Measurements from ENCODE around the gene GRIA1.

The GRIA1 gene

GRCh38 chr5:153610009-153610408, 119.5 kb downstream of the GRIA1 start:
- Histone ChIP-seq H2AFZ (ENCODE audit: low read depth, low read length) (no peak overlapping the region), H3K9me3 (ENCODE audit: low read length) (no peaks in the 10 kb centered on the region), H3K4me1 (ENCODE audit: insufficient read depth, low read length) (peaks cover 6% of the 10 kb centered on the region), H3K36me3 (ENCODE audit: insufficient read depth, low read length) (no peaks in the 10 kb centered on the region), H3K4me3 (ENCODE audit: low read length) (no peak overlapping the region), H3K27me3 (ENCODE audit: insufficient read depth, low read length) (no peaks in the 10 kb centered on the region)

GRCh38 chr5:153610811-153611210, 120.3 kb downstream of the GRIA1 start:
- Histone ChIP-seq H3K9me3 (ENCODE audit: low read length) (no peaks in the 10 kb centered on the region), H3K36me3 (ENCODE audit: insufficient read depth, low read length) (no peaks in the 10 kb centered on the region), H2AFZ (ENCODE audit: low read depth, low read length) (no peak overlapping the region), H3K27me3 (ENCODE audit: insufficient read depth, low read length) (no peaks in the 10 kb centered on the region), H3K4me1 (ENCODE audit: insufficient read depth, low read length) (peaks cover 6% of the 10 kb centered on the region), H3K4me3 (ENCODE audit: low read length) (no peak overlapping the region)

- H3K4me1 ChIP-seq (ENCODE audit: insufficient read depth, low read length) = peaks cover 13% of the 10 kb centered on the region
- no peak overlapping the region for H3K4me3 ChIP-seq (ENCODE audit: low read length)
- no peaks in the 10 kb centered on the region for H3K27me3 ChIP-seq (ENCODE audit: insufficient read depth, low read length)
- no peaks in the 10 kb centered on the region for H3K36me3 ChIP-seq (ENCODE audit: insufficient read depth, low read length)
- no peak overlapping the region for H2AFZ ChIP-seq (ENCODE audit: low read depth, low read length)
- H3K9me3 ChIP-seq (ENCODE audit: low read length) = no peaks in the 10 kb centered on the region
Measured at GRCh38 chr5:153613144-153613543, 122.7 kb downstream of the GRIA1 start.

GRCh38 chr5:153613672-153614071, 123.2 kb downstream of the GRIA1 start:
- H3K4me3 ChIP-seq (ENCODE audit: low read length) = no peak overlapping the region
- no peaks in the 10 kb centered on the region for H3K9me3 ChIP-seq (ENCODE audit: low read length)
- no peaks in the 10 kb centered on the region for H3K36me3 ChIP-seq (ENCODE audit: insufficient read depth, low read length)
- no peaks in the 10 kb centered on the region for H3K27me3 ChIP-seq (ENCODE audit: insufficient read depth, low read length)
- H2AFZ ChIP-seq (ENCODE audit: low read depth, low read length) = no peak overlapping the region
- H3K4me1 ChIP-seq (ENCODE audit: insufficient read depth, low read length) = peaks cover 17% of the 10 kb centered on the region

GRCh38 chr5:153617190-153617589, 126.7 kb downstream of the GRIA1 start:
- Histone ChIP-seq H3K36me3 (ENCODE audit: insufficient read depth, low read length) (no peaks in the 10 kb centered on the region), H3K4me1 (ENCODE audit: insufficient read depth, low read length) (peaks cover 23% of the 10 kb centered on the region), H3K9me3 (ENCODE audit: low read length) (no peaks in the 10 kb centered on the region), H3K4me3 (ENCODE audit: low read length) (no peak overlapping the region), H3K27me3 (ENCODE audit: insufficient read depth, low read length) (no peaks in the 10 kb centered on the region), H2AFZ (ENCODE audit: low read depth, low read length) (no peak overlapping the region)

GRCh38 chr5:153618307-153618706, 127.8 kb downstream of the GRIA1 start:
- H3K27me3 ChIP-seq (ENCODE audit: insufficient read depth, low read length) = no peaks in the 10 kb centered on the region
- H2AFZ ChIP-seq (ENCODE audit: low read depth, low read length) = no peak overlapping the region
- H3K9me3 ChIP-seq (ENCODE audit: low read length) = no peaks in the 10 kb centered on the region
- peaks cover 18% of the 10 kb centered on the region for H3K4me1 ChIP-seq (ENCODE audit: insufficient read depth, low read length)
- no peaks in the 10 kb centered on the region for H3K36me3 ChIP-seq (ENCODE audit: insufficient read depth, low read length)
- H3K4me3 ChIP-seq (ENCODE audit: low read length) = no peak overlapping the region

- Histone ChIP-seq H3K4me1 (ENCODE audit: insufficient read depth, low read length) (peaks cover 18% of the 10 kb centered on the region), H2AFZ (ENCODE audit: low read depth, low read length) (no peak overlapping the region), H3K36me3 (ENCODE audit: insufficient read depth, low read length) (no peaks in the 10 kb centered on the region), H3K27me3 (ENCODE audit: insufficient read depth, low read length) (no peaks in the 10 kb centered on the region), H3K4me3 (ENCODE audit: low read length) (no peak overlapping the region), H3K9me3 (ENCODE audit: low read length) (no peaks in the 10 kb centered on the region)
Measured at GRCh38 chr5:153618867-153619266, 128.4 kb downstream of the GRIA1 start.

- H3K27me3 ChIP-seq (ENCODE audit: insufficient read depth, low read length) = no peaks in the 10 kb centered on the region
- no peak overlapping the region for H2AFZ ChIP-seq (ENCODE audit: low read depth, low read length)
- H3K36me3 ChIP-seq (ENCODE audit: insufficient read depth, low read length) = no peaks in the 10 kb centered on the region
- no peaks in the 10 kb centered on the region for H3K9me3 ChIP-seq (ENCODE audit: low read length)
- H3K4me3 ChIP-seq (ENCODE audit: low read length) = no peak overlapping the region
- H3K4me1 ChIP-seq (ENCODE audit: insufficient read depth, low read length) = peaks cover 18% of the 10 kb centered on the region
Measured at GRCh38 chr5:153619771-153620170, 129.3 kb downstream of the GRIA1 start.

- Histone ChIP-seq H3K9me3 (ENCODE audit: low read length) (no peaks in the 10 kb centered on the region), H3K4me1 (ENCODE audit: insufficient read depth, low read length) (peaks cover 32% of the 10 kb centered on the region), H2AFZ (ENCODE audit: low read depth, low read length) (no peak overlapping the region), H3K4me3 (ENCODE audit: low read length) (no peak overlapping the region), H3K36me3 (ENCODE audit: insufficient read depth, low read length) (no peaks in the 10 kb centered on the region), H3K27me3 (ENCODE audit: insufficient read depth, low read length) (no peaks in the 10 kb centered on the region)
Measured at GRCh38 chr5:153623124-153623523, 132.7 kb downstream of the GRIA1 start.

GRCh38 chr5:153623751-153624450, 133.4 kb downstream of the GRIA1 start:
- H3K4me1 ChIP-seq (ENCODE audit: insufficient read depth, low read length) = peaks cover 34% of the 10 kb centered on the region
- H3K36me3 ChIP-seq (ENCODE audit: insufficient read depth, low read length) = no peaks in the 10 kb centered on the region
- H3K27me3 ChIP-seq (ENCODE audit: insufficient read depth, low read length) = no peaks in the 10 kb centered on the region
- no peak overlapping the region for H2AFZ ChIP-seq (ENCODE audit: low read depth, low read length)
- H3K4me3 ChIP-seq (ENCODE audit: low read length) = no peak overlapping the region
- H3K9me3 ChIP-seq (ENCODE audit: low read length) = no peaks in the 10 kb centered on the region

- Histone ChIP-seq H3K9me3 (ENCODE audit: low read length) (no peaks in the 10 kb centered on the region), H3K4me3 (ENCODE audit: low read length) (no peak overlapping the region), H3K27me3 (ENCODE audit: insufficient read depth, low read length) (no peaks in the 10 kb centered on the region), H2AFZ (ENCODE audit: low read depth, low read length) (no peak overlapping the region), H3K36me3 (ENCODE audit: insufficient read depth, low read length) (no peaks in the 10 kb centered on the region), H3K4me1 (ENCODE audit: insufficient read depth, low read length) (peaks cover 34% of the 10 kb centered on the region)
Measured at GRCh38 chr5:153624451-153624765, 133.9 kb downstream of the GRIA1 start.

GRCh38 chr5:153625826-153626354, 135.4 kb downstream of the GRIA1 start:
- Histone ChIP-seq H3K9me3 (ENCODE audit: low read length) (no peaks in the 10 kb centered on the region), H3K27me3 (ENCODE audit: insufficient read depth, low read length) (no peaks in the 10 kb centered on the region), H2AFZ (ENCODE audit: low read depth, low read length) (no peak overlapping the region), H3K4me3 (ENCODE audit: low read length) (no peak overlapping the region), H3K36me3 (ENCODE audit: insufficient read depth, low read length) (no peaks in the 10 kb centered on the region), H3K4me1 (ENCODE audit: insufficient read depth, low read length) (peaks cover 39% of the 10 kb centered on the region)

- Histone ChIP-seq H2AFZ (ENCODE audit: low read depth, low read length) (no peak overlapping the region), H3K9me3 (ENCODE audit: low read length) (no peaks in the 10 kb centered on the region), H3K36me3 (ENCODE audit: insufficient read depth, low read length) (no peaks in the 10 kb centered on the region), H3K27me3 (ENCODE audit: insufficient read depth, low read length) (no peaks in the 10 kb centered on the region), H3K4me1 (ENCODE audit: insufficient read depth, low read length) (peaks cover 39% of the 10 kb centered on the region), H3K4me3 (ENCODE audit: low read length) (no peak overlapping the region)
Measured at GRCh38 chr5:153626836-153627235, 136.4 kb downstream of the GRIA1 start.

Measured in neuron (in vitro differentiated cells).